Activated CD8-positive, alpha-beta memory T cell treated with anti-CD3 and anti-CD28 coated beads, Interleukin-2, amount 50 U/mL, for 1 hour (primary cell): ENCODE measurements around the gene STK32B.

Experiments used
- DNase-seq: peaks from one replicate; pipeline ENCODE4 v3.0.0-alpha.2; 2020; ENCODE audit errors: extremely low read depth

The STK32B gene

DNA sequence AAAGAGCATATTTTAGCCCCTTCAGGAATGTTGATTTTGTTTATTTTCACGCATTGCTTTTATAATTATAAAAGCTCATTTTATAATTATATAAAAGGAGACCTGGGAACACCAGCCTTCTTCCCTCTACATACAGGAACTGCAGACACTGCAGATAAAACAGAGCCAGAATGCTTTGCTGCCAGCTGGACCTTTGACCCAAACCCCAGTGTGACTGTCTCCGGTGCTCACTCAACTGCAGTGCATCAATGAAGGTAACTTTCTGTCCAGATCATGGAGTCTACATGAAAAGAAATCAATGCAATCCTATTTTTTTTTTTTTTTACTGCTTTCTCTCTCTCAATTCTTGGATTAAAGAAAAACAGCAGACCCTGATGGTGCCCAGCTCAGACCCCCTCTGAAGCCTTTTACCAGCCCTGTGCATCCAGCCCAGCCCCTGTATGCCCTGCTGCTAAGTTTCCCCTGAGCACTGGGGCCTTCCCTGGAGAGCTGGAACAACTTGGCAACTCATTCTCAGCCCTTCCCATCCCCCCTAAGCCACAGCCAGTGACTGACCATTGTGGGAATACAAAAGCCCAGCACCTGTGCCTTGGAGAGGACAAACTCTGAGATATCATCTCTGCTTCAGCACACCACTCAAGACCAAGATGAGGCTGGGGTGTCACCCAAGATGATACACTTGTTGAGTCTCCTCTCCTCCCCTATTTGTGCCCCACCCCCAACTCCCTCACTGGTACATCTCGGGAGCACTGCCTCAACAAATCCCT is 475.0 kb downstream of the STK32B start:
- no peak for DNase-seq

DNA sequence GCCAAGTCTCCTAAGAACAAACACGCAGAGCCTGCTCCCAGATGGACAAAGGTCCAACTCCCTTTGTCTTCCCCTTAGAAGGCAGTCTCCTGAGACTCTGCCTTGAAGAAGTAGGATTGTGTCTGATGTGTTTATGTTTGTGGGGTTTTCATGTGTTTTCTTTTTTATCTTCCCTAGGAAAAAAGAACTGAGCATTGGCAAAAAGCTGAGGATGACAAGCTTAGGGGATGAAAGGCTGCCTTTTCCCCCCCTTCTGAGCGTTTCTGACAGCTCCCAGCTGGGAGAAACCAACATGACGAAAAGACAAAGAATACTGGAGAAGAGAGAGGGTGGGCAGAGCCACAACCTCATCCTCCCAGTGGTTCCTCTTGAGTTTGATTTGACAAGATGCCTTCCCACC is 475.9 kb downstream of the STK32B start:
- DNase-seq, result no peak

DNA sequence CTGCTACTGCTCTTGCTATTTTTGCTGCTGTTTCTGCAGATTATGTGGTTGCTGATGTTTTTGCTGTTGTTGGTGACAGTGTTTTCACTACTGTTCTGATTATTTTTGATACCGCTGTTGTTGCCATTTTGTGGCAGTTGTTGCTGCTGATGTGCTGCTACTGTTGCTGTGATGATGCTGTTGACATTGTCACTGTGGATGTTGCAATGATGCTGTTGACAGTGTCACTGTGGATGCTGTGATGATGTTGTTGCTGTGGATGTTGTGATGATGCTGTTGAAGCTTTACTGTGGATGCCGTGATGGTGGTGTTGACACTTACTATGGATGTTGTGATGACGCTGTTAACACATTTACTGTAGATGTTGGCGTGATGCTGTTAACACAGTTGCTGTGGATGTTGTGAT is 476.8 kb downstream of the STK32B start:
- DNase-seq, result no peak

DNA sequence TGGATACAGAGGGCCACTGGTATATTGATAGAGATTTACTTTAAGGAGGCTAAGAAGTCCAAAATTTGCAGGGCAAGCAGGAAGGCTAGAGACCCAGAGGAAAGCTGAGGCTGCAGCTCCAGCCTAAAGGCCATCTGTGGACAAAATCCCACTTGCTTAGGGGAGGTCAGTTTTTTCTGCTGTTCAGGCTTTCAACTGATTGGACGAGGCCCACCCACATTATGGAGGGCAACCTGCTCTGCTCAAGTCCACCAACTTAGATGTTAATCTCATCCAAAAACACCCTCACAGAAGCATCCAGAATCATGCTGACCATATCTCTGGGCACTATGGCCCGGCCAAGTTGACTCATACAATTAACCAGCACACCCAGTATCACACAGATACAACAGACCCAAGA is 480.8 kb downstream of the STK32B start:
- no peak for DNase-seq

DNA sequence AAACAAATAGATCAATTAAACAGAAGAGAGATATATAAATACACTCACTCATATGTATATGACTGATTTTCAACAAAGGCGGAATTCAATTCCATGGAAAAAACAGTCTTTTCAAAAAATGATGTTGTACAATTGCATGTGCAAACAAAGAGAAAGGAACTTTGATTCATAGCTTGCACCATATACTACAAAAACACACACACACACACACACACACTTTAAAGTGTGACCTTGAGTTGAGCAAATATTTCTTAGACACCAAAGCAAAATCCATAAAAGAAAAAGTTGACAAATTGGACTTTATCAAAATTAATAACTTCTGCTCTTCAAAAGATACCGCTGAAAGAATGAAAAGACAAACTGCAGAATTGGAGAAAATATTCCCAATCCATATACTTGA is 488.3 kb downstream of the STK32B start:
- DNase-seq, result no peak

DNA sequence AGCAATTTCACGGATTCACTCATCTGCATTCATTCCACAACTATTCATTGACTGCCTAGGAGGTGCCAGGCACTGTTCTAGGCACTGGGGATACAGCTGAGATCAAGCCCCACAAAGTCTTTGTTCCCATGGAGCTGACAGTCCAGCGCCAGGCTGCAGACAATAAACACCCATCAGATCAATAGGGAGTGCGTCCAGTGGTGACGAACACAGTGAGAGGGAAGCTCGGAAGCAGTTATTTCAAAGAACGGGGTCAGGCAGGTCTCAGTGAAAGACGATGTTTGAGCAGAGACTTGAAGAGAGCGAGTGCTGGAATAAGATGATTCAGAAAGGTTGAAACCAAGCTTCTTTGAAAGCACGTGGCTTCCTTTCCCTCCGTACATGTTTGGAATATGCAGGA is 489.9 kb downstream of the STK32B start:
- no peak for DNase-seq

DNA sequence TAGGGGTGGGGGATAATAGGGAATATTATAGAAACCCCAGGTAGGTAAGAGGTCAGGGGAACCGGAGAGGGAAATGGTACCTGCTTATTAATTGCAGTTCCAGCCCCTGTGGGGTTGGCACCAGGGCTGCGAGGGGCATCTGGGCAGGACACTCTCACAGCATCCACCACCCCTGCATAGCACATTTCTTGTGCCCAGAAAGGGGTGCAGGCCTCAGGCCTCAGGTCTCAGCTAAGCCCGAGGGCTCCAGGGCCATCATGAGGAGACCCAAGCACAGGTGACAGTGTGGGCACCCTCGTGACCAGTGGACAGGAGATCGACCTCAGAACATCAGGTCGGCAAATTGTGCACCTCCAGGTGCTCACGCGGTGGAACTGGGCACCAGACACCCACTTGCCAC is 492.4 kb downstream of the STK32B start:
- no peak for DNase-seq

DNA sequence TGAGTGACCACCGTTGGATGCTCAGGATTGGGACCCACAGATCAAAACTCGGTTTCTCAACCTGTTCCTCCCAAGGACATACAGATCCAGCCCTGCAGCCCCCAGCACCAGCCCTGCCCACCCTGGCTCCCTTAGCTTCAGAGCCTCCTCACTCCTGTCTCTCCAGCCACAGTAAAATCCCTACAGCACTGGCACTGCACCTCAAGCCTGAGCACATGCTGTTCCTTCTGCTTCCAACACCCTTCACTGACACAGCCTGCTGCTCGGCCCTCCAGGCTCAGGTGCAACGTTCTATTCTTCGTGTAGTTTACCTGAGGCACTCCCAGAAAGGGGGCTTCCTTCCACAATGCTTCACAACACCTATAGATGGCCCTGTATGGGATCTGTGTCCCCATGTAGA is 493.5 kb downstream of the STK32B start:
- DNase-seq, result no peak

DNA sequence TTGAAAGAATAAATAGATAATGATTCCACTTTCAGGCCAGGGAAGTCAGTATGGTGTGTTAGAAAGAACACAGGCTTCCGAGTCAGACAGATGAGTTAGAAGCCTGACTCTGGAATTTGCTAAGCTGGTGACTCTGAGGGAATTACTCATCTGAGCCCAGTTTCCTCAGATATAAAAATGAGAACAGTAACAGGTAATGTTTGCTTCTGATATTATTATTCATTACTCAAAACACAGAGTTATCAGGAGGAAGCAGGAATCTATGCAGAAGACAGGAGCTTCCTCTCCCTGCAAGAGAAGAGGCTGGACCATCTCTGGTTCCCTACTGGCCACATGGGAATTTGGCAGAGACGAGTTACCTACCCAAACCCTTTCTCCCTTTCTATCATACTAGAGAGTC is 494.0 kb downstream of the STK32B start:
- no peak for DNase-seq

DNA sequence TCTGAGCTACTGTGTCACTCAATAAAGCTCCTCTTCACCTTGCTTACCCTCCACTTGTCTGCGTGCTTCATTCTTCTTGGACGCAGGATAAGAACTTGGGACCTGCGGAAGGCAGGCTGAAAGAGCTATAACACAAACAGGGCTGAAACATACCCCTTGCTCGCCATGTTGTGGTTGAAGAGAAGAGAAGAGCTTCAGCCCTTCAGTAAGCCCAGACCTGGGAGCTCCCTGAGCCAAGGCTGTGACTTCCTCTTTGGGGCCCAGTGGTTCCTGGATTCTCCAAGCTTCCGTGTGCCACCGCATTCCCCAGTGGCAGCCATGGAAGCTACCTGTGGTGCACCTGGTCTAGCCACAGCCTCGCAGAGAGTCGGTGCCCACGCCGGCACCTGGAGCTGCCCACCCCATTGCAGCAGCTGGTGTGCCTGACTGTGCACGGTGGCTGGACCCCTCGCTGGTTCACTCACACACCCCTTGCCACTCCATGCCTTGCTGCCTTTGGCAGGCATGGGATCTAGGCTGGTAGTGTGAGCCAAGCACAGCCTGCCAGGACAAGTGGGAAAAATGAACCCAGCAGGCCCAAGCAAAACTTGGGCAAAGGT is 496.5 kb downstream of the STK32B start:
- DNase-seq, result no peak
